Activated CD8-positive, alpha-beta memory T cell treated with anti-CD3 and anti-CD28 coated beads for 48 hours (primary cell): ENCODE measurements around the gene PANX3.
"Not testable (repeated sequence)": the region's sequence is repeated elsewhere in the genome, so short reads cannot be mapped to it uniquely, and the experiment has no call there.

ENCODE experiments used
- DNase-seq, 3 experiments: peaks; one replicate each; pipeline ENCODE4 v3.0.0-alpha.2; 2020; ENCODE audit warnings: low read depth in 2 of 3, low spot score in 2 of 3

PANX3 gene

DNA sequence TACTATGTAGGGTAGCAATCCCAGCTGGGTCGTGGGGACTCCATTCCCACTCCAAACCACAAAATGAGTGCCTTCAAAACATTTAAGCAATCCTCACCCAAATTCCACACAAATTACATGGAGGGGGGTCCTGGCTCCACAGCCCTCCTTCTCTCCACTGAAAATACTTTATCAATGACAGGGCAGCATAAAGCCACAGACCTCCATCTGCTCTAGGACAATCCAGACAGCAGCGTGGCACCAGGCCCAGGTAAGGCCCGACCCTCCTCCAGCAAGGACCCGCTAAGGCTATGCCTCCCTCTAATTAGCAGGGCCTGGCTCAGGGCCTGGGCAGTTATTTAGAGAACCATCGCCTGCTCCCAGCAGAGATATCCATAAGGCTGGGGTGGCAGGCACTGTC, at the start of gene PANX3:
Gene PANX3, plus strand, starts transcription at position 365 of the 400 bp plus-strand sequence. CDS start 129 bp downstream, outside the sequence.
- DNase-seq: no peak

GRCh38 chr11:124569697-124570096, 41.5 kb upstream of the PANX3 start, which contains the start of gene OR8A1:
Gene OR8A1, plus strand, starts transcription at chr11:124569997. Its CDS starts 123 bp downstream, at chr11:124570120.
- DNase-seq: no peak

GRCh38 chr11:124570160-124570559, 41.1 kb upstream of the PANX3 start:
- no peak for DNase-seq

GRCh38 chr11:124577716-124578427, 33.4 kb upstream of the PANX3 start:
- no peak for DNase-seq

DNA sequence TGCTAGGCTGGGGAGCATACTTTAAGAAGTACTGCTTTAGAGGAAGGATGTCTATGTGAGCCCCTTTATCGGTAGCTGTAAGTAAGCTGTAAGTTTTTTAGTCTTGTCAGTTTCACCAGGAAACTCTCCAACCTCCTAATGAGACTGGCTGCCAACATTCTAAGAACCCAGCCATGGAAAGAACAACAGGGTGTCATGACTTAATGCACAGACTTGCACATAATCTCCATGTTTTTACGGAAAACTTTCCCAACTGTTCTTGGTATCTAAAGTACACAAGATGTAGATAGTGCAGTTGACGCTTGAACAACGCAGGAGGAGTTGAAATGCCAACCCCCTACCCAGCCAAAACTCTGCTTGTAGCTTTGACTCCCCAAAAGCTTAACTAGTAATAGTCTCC, 32.5 kb upstream of the PANX3 start:
- DNase-seq: no peak

- DNase-seq: no peak
Observed at GRCh38 chr11:124581817-124582216, 29.4 kb upstream of the PANX3 start.

DNA sequence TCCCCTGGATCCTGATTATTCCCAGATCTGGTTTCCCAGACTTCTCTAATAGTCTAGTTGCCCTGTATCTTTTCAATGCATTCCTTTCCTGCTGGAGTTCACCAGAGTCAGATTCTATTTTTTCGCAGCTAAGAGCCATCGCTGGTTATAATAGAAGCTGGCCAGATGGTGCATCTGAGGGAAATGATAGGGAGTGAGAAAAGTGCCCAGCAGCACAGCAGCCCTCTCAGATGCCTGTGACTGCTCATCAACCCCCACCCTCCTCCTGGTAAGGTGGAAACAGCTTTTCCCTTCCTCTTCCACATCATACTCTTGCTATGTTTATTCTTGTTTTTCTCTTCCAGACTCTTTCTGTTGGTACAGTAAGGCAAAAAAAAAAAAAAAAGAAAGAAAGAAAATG, 28.7 kb upstream of the PANX3 start:
- no peak for DNase-seq

DNA sequence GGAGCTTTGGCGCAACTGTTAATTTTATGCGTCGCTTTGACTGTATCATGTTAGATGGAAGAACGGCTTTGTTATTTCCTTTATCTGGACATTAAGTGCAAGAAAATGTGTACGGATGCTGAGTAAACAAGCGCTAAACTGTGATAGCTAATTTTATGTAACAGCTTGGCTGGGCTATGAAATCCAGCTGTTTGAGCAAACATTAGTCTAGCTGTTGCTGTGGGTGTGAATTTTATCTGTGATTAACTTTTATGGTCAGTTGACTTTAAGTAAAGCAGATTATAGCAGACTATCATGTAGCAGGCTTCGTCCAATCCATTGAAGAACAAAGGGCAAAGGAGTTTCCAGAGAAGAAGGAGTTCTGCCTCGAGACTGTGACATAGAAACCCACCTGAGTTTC, 27.4 kb upstream of the PANX3 start:
- no peak for DNase-seq

DNA sequence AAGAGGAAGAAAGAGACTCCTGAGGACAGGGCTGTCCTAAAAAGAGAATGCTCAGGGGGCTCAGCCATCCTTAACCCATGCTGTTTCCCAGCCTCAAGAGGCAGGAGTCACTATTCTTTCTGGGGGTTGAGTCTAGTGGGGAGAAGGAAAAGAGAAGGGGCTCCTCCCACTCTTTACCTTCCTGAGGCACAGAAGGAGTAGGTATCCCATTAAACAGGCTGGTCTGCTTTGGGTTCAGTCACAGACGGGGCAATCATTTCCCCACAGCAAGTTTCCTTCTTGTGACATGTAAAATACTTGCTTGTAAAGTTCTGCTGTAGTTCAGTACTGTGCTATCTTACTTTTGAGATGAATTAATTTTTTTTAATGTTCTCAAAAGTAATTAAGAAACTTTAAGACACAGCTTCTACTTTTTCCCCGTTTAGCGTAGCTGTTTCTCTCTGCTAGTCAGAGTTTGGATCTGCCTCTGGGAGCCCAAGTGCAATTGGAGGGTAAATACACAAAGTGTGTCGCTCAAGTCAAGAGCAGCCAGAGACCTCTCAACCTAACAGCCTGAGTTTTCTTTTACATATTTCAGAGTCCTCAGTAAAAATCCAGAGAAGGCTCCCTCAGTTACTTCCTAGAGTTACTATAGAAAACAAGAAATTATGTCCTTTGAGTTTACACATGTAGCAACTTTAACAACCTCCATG, 26.4 kb upstream of the PANX3 start:
- no peak for DNase-seq

GRCh38 chr11:124586238-124586860, 24.9 kb upstream of the PANX3 start:
- DNase-seq: no peak

GRCh38 chr11:124591430-124591829, 19.8 kb upstream of the PANX3 start:
- DNase-seq: no peak

DNA sequence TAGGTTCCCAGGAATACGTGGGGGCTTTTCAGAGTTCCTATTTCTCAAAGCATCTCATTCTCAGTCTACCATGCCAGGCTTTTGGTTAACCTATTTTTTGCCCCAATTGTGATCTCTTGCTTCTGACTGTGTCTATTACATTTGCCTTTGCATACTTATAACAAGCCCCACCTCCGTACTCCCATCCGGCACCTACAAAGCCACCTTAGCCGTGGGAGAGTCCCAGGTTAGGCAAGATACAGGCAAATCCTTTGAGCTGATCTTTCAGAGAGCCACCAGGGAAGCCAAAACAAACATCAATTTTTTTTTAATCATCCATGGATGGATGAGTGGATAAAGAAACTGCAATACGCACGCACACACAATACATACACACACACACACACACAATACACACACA, 18.6 kb upstream of the PANX3 start:
- DNase-seq: no peak

- no peak for DNase-seq
Observed at GRCh38 chr11:124595302-124595701, 15.9 kb upstream of the PANX3 start.

DNA sequence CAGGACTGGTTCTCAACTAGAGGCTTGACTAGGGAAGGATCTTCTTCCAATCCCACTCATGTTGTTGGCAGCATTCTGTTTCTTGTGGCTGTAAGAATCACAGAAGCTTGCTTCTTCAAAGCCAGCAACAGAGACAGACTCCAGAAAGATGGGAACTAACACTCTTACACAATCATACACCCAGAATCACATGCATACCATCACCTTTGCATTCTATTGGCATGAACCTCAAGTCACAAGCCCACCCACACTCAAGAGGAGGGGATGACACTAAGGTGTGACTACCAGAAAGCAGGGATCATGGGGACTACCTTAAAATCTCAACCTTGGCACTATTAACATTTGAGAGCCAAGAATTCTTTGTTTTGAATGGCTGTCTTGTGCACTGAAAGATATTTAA, 13.6 kb upstream of the PANX3 start:
- no peak for DNase-seq

- DNase-seq: no peak
Observed at GRCh38 chr11:124600621-124601320, 10.5 kb upstream of the PANX3 start.

DNA sequence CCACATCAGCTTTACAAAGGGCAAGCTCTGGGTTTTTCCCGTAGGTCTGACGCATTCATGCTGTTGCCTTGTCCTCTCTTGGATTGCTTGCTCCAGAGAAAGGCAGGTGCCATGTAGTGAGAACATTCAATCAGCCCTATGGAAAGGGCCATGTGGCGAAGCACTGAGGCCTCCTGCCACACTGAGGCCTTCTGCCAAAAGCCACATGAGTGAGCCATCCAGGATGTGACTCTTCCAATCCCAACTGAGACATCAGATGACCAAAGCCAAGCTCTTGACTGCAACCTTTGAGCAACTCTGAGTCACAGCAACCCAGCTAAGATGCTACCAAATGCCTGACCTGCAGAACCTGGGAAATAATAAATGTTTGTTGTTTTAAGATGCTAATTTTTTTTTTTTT, 9.0 kb upstream of the PANX3 start:
- DNase-seq: no peak

GRCh38 chr11:124602723-124603122, 8.5 kb upstream of the PANX3 start:
- DNase-seq: not testable (repeated sequence)

GRCh38 chr11:124605719-124606118, 5.5 kb upstream of the PANX3 start:
- DNase-seq: no peak

DNA sequence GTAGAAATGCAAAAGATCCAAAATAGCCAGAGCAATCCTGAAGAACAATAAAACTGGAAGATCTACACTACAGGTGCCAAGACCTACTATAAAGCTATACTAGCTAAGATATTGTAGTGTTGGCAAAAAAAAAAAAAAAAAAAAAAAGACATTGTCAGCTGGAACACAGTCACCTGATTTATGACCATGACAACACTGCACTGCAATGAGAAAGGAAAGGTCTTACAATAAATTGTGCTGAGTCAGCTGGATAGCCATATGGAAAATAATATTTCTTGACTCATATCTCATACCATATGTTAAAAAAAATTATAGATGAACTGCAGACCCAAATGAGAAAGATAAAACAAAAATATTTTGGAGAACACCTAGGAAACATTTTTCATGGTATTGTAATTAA, 3.1 kb upstream of the PANX3 start:
- no peak for DNase-seq

DNA sequence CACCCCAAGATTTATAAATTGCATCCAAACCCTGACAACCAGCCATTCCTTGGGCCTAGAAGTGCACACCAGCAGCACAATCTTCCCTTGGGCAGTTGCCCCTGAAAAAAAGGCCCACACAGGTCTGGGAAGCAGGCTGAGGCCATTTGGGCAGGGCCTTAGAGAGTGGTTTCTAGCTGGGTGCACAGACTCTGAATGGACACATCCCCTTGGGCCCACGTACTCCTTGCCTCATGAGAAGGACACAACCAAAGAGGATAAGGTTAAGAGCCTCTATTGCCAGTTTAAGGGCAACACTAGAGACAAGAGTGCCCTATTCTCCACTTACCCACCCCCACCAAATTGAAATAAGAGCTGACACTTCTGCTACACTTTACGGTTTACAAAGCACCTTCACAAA, 933 bp upstream of the PANX3 start:
- no peak for DNase-seq

DNA sequence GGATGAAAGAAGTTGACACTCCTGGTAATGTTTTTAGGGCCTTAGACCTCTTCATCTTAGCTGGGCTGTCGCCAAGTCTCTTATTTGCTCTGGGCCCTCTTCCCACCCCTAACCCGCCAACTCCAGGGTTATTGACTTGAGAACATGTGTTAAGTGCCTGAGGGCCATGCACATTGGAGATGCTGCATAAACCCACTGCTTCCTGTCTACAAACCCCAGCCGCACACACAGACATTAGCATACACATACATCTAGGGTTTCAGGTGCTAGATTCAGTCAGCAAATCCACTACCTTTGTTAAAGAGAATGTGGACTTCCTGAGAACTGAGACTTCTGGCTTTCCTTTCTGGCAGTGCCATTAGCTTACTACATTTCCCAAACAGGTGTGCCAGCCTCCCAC, 817 bp downstream of the PANX3 start:
- DNase-seq: no peak
